Neural progenitor cell (in vitro differentiated cells): ENCODE data around the gene CEP128.

Experiments used
- CTCF ChIP-seq: fragments of 200-600 bp; sonication (generic); IDR thresholded peaks from 2 replicates; pipeline ENCODE4 v1.5.1; 2017; ENCODE audit warnings: antibody characterized with exemption, mild to moderate bottlenecking
- EZH2 ChIP-seq: fragments of 200-600 bp; sonication (generic); IDR thresholded peaks from 2 replicates; pipeline ENCODE4 v1.6.1; 2017; ENCODE audit warnings: antibody characterized with exemption, mild to moderate bottlenecking, moderate library complexity
- EZH2phosphoT487 ChIP-seq: fragments of 200-600 bp; sonication (generic); IDR thresholded peaks from 2 replicates; pipeline ENCODE4 v1.6.1; 2017; ENCODE audit warnings: antibody characterized with exemption

- TF ChIP-seq CTCF: no peak
- TF ChIP-seq EZH2phosphoT487: no peak
- no peak for TF ChIP-seq EZH2
Measured at GRCh38 chr14:80809663-80810062, 131.9 kb downstream of the CEP128 start.
